Measurements from ENCODE around the gene SLC25A44. TPM values are rescaled to one million over a fixed set of nuclear protein-coding genes. Genes with fewer than 3 reads are reported as not detected.

The SLC25A44 gene
- total RNA-seq, 1 experiment from 2014 or later, result 40.2 TPM

DNA sequence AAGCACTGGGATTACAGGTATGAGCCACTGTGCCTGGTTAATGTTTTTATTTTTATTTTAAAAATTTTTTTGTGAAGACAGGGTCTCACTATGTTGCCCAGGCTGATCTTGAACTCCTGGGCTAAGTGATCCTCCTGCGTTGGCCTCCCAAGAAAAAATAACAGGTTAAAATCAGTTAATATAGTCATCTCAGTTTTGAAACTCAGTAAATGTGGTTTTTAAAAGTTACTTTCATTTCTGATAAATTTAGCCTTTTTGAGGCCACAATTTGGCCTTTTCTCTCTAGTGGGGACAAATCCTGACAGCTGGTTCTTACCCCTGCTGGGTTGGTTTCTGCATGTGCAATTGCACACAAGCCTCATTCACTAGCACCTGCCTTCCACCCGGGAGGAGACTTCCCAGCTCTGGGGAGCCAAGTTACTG, 32.2 kb downstream of the SLC25A44 start:
- no peak overlapping the region for H2BK15ac ChIP-seq (ENCODE audit: low read depth, low read length)
- no peak overlapping the region for H3K18ac ChIP-seq (ENCODE audit: insufficient read length, low read depth, low read length)
- H3K4ac ChIP-seq (ENCODE audit: low read depth, low read length), result no peak overlapping the region
- DNase-seq, result no peak
- no peak overlapping the region for H3K9ac ChIP-seq (ENCODE audit: extremely low read depth, insufficient read length, low read length)
- H3K27me3 ChIP-seq (ENCODE audit: insufficient read depth, low read length), result no peaks in the 10 kb centered on the region; the same call in 1 of the 2 replicates
- no peak overlapping the region for H2BK12ac ChIP-seq (ENCODE audit: insufficient read length, low read depth, low read length)
- H3K23ac ChIP-seq (ENCODE audit: insufficient read length, low read depth, low read length), result no peak overlapping the region
- no peaks in the 10 kb centered on the region for H3K4me1 ChIP-seq (ENCODE audit: insufficient read depth, low read length)
- H2BK5ac ChIP-seq (ENCODE audit: insufficient read length, low read length), result no peak overlapping the region
- H2AFZ ChIP-seq (ENCODE audit: low read length), result no peak overlapping the region
- H3T11ph ChIP-seq (ENCODE audit: low read length), result no peak overlapping the region
- H3K27ac ChIP-seq (ENCODE audit: insufficient read length, low read depth, low read length), result no peak overlapping the region
- no peaks in the 10 kb centered on the region for H3K23me2 ChIP-seq (ENCODE audit: insufficient read length, low read depth, low read length, poor library complexity, severe bottlenecking)
- H4K5ac ChIP-seq (ENCODE audit: insufficient read length, low read depth, low read length), result no peak overlapping the region
- H2BK120ac ChIP-seq (ENCODE audit: low read depth, low read length, poor library complexity, severe bottlenecking), result no peak overlapping the region
- H3K79me2 ChIP-seq (ENCODE audit: insufficient read depth, low read length), result no peaks in the 10 kb centered on the region
- H3K56ac ChIP-seq (ENCODE audit: insufficient read length, low read depth, low read length), result no peak overlapping the region
- no peak overlapping the region for H4K91ac ChIP-seq (ENCODE audit: insufficient read length, low read depth, low read length)
- H4K20me1 ChIP-seq (ENCODE audit: control insufficient read depth, insufficient read depth, insufficient read length), result peaks cover 2% of the 10 kb centered on the region
- no peak for TF ChIP-seq CTCF (conservative IDR thresholded peaks at IDR 0.05)
- Mint-ChIP-seq H3K27ac (peak overlapping the region in 1 of 3 experiments; percentile 49; a peak in 1 of 7 replicates), H3K9me3 (no peaks in the 10 kb centered on the region), H3K36me3 (ENCODE audit: insufficient read depth in 1 of 3, low read depth in 3 of 3) (peaks cover 28 to 68% (median 58%) of the 10 kb centered on the region in 3 experiments), H3K4me1 (peaks cover 5 to 7% of the 10 kb centered on the region in 2 experiments), H3K4me3 (no peak overlapping the region), H3K27me3 (ENCODE audit: low read depth) (no peaks in the 10 kb centered on the region)
- no peak overlapping the region for H2AK5ac ChIP-seq (ENCODE audit: insufficient read length, low read length)
- H3K4me2 ChIP-seq (ENCODE audit: insufficient read depth, insufficient read length, low read length), result no peak overlapping the region
- WGBS (ENCODE audit: extremely low coverage, insufficient read length, low lambda C conversion rate), result no CpG with 5 or more reads among the region's 2 CpGs
- H3K14ac ChIP-seq (ENCODE audit: insufficient read depth, low read length), result no peak overlapping the region
- H2BK20ac ChIP-seq (ENCODE audit: low read depth, low read length, poor library complexity, severe bottlenecking), result no peak overlapping the region
- H4K8ac ChIP-seq (replicated peaks; ENCODE audit: insufficient read length, low read depth, low read length), result no peak overlapping the region
- no peaks in the 10 kb centered on the region for H3K9me3 ChIP-seq (ENCODE audit: control insufficient read depth, low read depth, low read length)
- H3K79me1 ChIP-seq (ENCODE audit: insufficient read depth, low read depth, low read length, poor library complexity, severe bottlenecking), result no peaks in the 10 kb centered on the region

Data from H9 (cell line).